ENCODE measurements around the gene ROR2. TPM values are rescaled to one million over a fixed set of nuclear protein-coding genes. Genes with fewer than 3 reads are reported as not detected.
"Not testable (repeated sequence)": the region's sequence is repeated elsewhere in the genome, so short reads cannot be mapped to it uniquely, and the experiment has no call there.

ROR2 gene
- total RNA-seq, 1 experiment from 2014 or later = 5.9 TPM

GRCh38 chr9:91913096-91913495 is 36.9 kb downstream of the ROR2 start:
- CTCF ChIA-PET = no interaction called here
- BruUV-seq (replicated peaks) = no TSS peak
- ATAC-seq (no peak), DNase-seq (ENCODE audit: low read depth, low spot score) (no peak)
- no peak overlapping the region for H3K27ac ChIP-seq (ENCODE audit: low read length)
- H3K36me3 ChIP-seq (ENCODE audit: control insufficient read depth, insufficient read depth, low read length) = no peaks in the 10 kb centered on the region
- POLR2A ChIA-PET = interaction anchor here (0.6 kb wide), 1 partner anchor 98 kb away, joined by 3 read pairs; no protein-coding TSS in a partner anchor
- H3K4me1 ChIP-seq (ENCODE audit: control insufficient read depth, insufficient read depth, low read length) = no peaks in the 10 kb centered on the region
- no peak overlapping the region for H3K4me3 ChIP-seq (ENCODE audit: low read depth in 2 of 2, low read length in 2 of 2)
- intact Hi-C loops (cut with micrococcal nuclease; ENCODE audit: unreplicated experiment) = no loop called here
- H3K9me3 ChIP-seq (ENCODE audit: control insufficient read depth, insufficient read depth, low read depth, low read length) = no peaks in the 10 kb centered on the region
- in situ Hi-C loops (cut with HindIII; ENCODE audit: low pct_unique_long_range_greater_than_20kb, low sequenced_read_pairs) = no loop called here
- no peaks in the 10 kb centered on the region for H3K27me3 ChIP-seq (ENCODE audit: control insufficient read depth, insufficient read depth, low read length)
- TF ChIP-seq REST (IDR thresholded peaks at IDR 0.05; ENCODE audit: insufficient read depth in 1 of 2, low read depth in 2 of 2, low read length in 1 of 2) (no peak), TCF7L2 (IDR thresholded peaks at IDR 0.05; ENCODE audit: low read depth, low read length) (no peak), SIN3A (IDR thresholded peaks at IDR 0.05; ENCODE audit: borderline replicate concordance, insufficient read depth, low read depth, low read length) (no peak), POLR2AphosphoS5 (IDR thresholded peaks at IDR 0.05; ENCODE audit: low read depth, low read length) (no peak), CTCF (IDR thresholded peaks at IDR 0.05) (no peak)

GRCh38 chr9:91911657-91912056 is 38.4 kb downstream of the ROR2 start:
- H3K36me3 ChIP-seq (ENCODE audit: control insufficient read depth, insufficient read depth, low read length) = no peaks in the 10 kb centered on the region
- TF ChIP-seq REST (IDR thresholded peaks at IDR 0.05; ENCODE audit: insufficient read depth in 1 of 2, low read depth in 2 of 2, low read length in 1 of 2) = no peak
- TF ChIP-seq POLR2AphosphoS5 (IDR thresholded peaks at IDR 0.05; ENCODE audit: low read depth, low read length) = no peak
- no peak for TF ChIP-seq TCF7L2 (IDR thresholded peaks at IDR 0.05; ENCODE audit: low read depth, low read length)
- no peak for TF ChIP-seq SIN3A (IDR thresholded peaks at IDR 0.05; ENCODE audit: borderline replicate concordance, insufficient read depth, low read depth, low read length)
- TF ChIP-seq CTCF (IDR thresholded peaks at IDR 0.05) = no peak
- no peaks in the 10 kb centered on the region for H3K27me3 ChIP-seq (ENCODE audit: control insufficient read depth, insufficient read depth, low read length)
- no peaks in the 10 kb centered on the region for H3K4me1 ChIP-seq (ENCODE audit: control insufficient read depth, insufficient read depth, low read length)
- POLR2A ChIA-PET = interaction anchor here (0.7 kb wide), 1 partner anchor 21 kb away, joined by 13 read pairs; no protein-coding TSS in a partner anchor
- H3K27ac ChIP-seq (ENCODE audit: low read length) = no peak overlapping the region
- intact Hi-C loops (cut with micrococcal nuclease; ENCODE audit: unreplicated experiment) (no loop called here), in situ Hi-C loops (cut with HindIII; ENCODE audit: low pct_unique_long_range_greater_than_20kb, low sequenced_read_pairs) (no loop called here)
- no peaks in the 10 kb centered on the region for H3K9me3 ChIP-seq (ENCODE audit: control insufficient read depth, insufficient read depth, low read depth, low read length)
- ATAC-seq (no peak), DNase-seq (ENCODE audit: low read depth, low spot score) (no peak)
- CTCF ChIA-PET = no interaction called here
- BruUV-seq (replicated peaks) = no TSS peak
- no peak overlapping the region for H3K4me3 ChIP-seq (ENCODE audit: low read depth in 2 of 2, low read length in 2 of 2)

- ATAC-seq; in situ Hi-C loops (cut with HindIII; ENCODE audit: low pct_unique_long_range_greater_than_20kb, low sequenced_read_pairs); H3K27ac ChIP-seq (ENCODE audit: low read length); DNase-seq (ENCODE audit: low read depth, low spot score); H3K36me3 ChIP-seq (ENCODE audit: control insufficient read depth, insufficient read depth, low read length); H3K27me3 ChIP-seq (ENCODE audit: control insufficient read depth, insufficient read depth, low read length); intact Hi-C loops (cut with micrococcal nuclease; ENCODE audit: unreplicated experiment); H3K4me1 ChIP-seq (ENCODE audit: control insufficient read depth, insufficient read depth, low read length); BruUV-seq (replicated peaks); H3K4me3 ChIP-seq (ENCODE audit: low read depth in 2 of 2, low read length in 2 of 2); CTCF ChIA-PET; H3K9me3 ChIP-seq (ENCODE audit: control insufficient read depth, insufficient read depth, low read depth, low read length); POLR2A ChIA-PET: not testable (repeated sequence)
Measured at GRCh38 chr9:91909256-91909655, 40.8 kb downstream of the ROR2 start.

Data from Panc1 (cell line).